Naive thymus-derived CD4-positive, alpha-beta T cell (primary cell): Measurements from ENCODE around the gene SIX3. TPM values are rescaled to one million over a fixed set of nuclear protein-coding genes. Genes with fewer than 3 reads are reported as not detected.

ENCODE experiments used
- ATAC-seq: fragments of 150-1000 bp; cut with Tn5 transposase; 2 replicates; pipeline ENCODE4 v1.10.0; 2021; ENCODE audit warnings: mild to moderate bottlenecking, moderate library complexity
- CTCF ChIA-PET: fragments of 350-600 bp; sonication (Branson Sonifier 250); formaldehyde crosslinking; loops from one replicate; lab custom pipeline; 2021; ENCODE audit warnings: antibody characterized with exemption; lab: Charles Lee
- POLR2A ChIA-PET: fragments of 350-600 bp; sonication (Branson Sonifier 250); formaldehyde crosslinking; loops from one replicate; lab custom pipeline; 2021; ENCODE audit warnings: antibody characterized with exemption, inconsistent platforms; lab: Charles Lee
- DNase-seq, 9 donors: peaks; one replicate each; pipeline versions ENCODE4 v3.0.0 to v3.0.0-alpha.2; 2020 to 2022; ENCODE audit warnings: mixed read lengths in 1 of 9
- H3K27ac ChIP-seq: one replicate; pipeline ENCODE4 v1.7.0; 2013; ENCODE audit warnings: mild to moderate bottlenecking, low read depth, low read length, moderate library complexity
- H3K27me3 ChIP-seq, 2 donors: one replicate each; pipeline ENCODE4 v1.7.0; 2013; ENCODE audit warnings: low read length in 2 of 2, mild to moderate bottlenecking in 2 of 2, moderate library complexity in 2 of 2; ENCODE audit not compliant: control insufficient read depth in 2 of 2, insufficient read depth in 2 of 2
- H3K36me3 ChIP-seq, 3 experiments: 1 replicate in 2 of 3; 2 replicates in 1 of 3; pipeline ENCODE4 v1.7.0; 2013; ENCODE audit warnings: low read length in 3 of 3, mild to moderate bottlenecking in 3 of 3, moderate library complexity in 1 of 3; ENCODE audit not compliant: insufficient read depth in 3 of 3, control insufficient read depth in 2 of 3
- H3K4me1 ChIP-seq, 2 donors: one replicate each; pipeline ENCODE4 v1.7.0; 2013; ENCODE audit warnings: low read length in 2 of 2, mild to moderate bottlenecking in 2 of 2, moderate library complexity in 1 of 2; ENCODE audit not compliant: control insufficient read depth in 2 of 2, insufficient read depth in 2 of 2
- H3K4me3 ChIP-seq: 2 replicates; pipeline ENCODE4 v1.7.0; 2013; ENCODE audit warnings: mild to moderate bottlenecking, low read length
- H3K9me3 ChIP-seq, 3 experiments: 1 replicate in 2 of 3; 2 replicates in 1 of 3; pipeline ENCODE4 v1.7.0; 2013; ENCODE audit warnings: low read length in 3 of 3; ENCODE audit not compliant: control insufficient read depth in 2 of 3
- H3K27ac Mint-ChIP-seq, 9 donors: one replicate each; pipeline ENCODE4 v1.8.0; 2020 to 2022; ENCODE audit warnings: mixed read lengths in 9 of 9, mild to moderate bottlenecking in 8 of 9, moderate library complexity in 5 of 9, inconsistent platforms in 2 of 9
- H3K27me3 Mint-ChIP-seq, 5 donors: one replicate each; pipeline ENCODE4 v1.8.0; 2021 to 2022; ENCODE audit warnings: mixed read lengths in 5 of 5, mild to moderate bottlenecking in 1 of 5
- H3K36me3 Mint-ChIP-seq, 5 donors: one replicate each; pipeline ENCODE4 v1.8.0; 2020 to 2022; ENCODE audit warnings: mixed read lengths in 5 of 5, mild to moderate bottlenecking in 3 of 5, inconsistent platforms in 1 of 5
- H3K4me1 Mint-ChIP-seq, 7 donors: one replicate each; pipeline ENCODE4 v1.8.0; 2020 to 2022; ENCODE audit warnings: mixed read lengths in 7 of 7, mild to moderate bottlenecking in 3 of 7, inconsistent platforms in 1 of 7
- H3K4me3 Mint-ChIP-seq, 10 donors: one replicate each; pipeline ENCODE4 v1.8.0; 2020 to 2022; ENCODE audit warnings: mild to moderate bottlenecking in 10 of 10, mixed read lengths in 10 of 10, moderate library complexity in 6 of 10, inconsistent platforms in 2 of 10
- H3K9me3 Mint-ChIP-seq, 11 donors: one replicate each; pipeline ENCODE4 v1.8.0; 2020 to 2022; ENCODE audit warnings: mixed read lengths in 11 of 11, mild to moderate bottlenecking in 4 of 11, inconsistent platforms in 1 of 11, moderate library complexity in 1 of 11
- intact Hi-C, 2 donors: fragments of 100-400 bp; cut with micrococcal nuclease; formaldehyde crosslinking; loops; one replicate each; pipeline ENCODE4 v1.15.1; 2023
- polyA plus RNA-seq, 2 donors: library from polyadenylated mRNA; unstranded; fragments of 300-500 nt; fragmentation: Illumina TruSeq; gene quantifications; one replicate each; pipeline ENCODE4 v1.2.3, GENCODE V29; 2021
- total RNA-seq, 6 experiments: library from RNA in 5 of 6; stranded (reverse) in 5 of 6; gene quantifications; 1 replicate in 5 of 6; 2 replicates in 1 of 6; pipeline ENCODE4 v1.2.3 and lab custom pipeline; 2021 to 2026

SIX3 gene
- total and polyA plus RNA-seq, 7 experiments from 2014 or later = not detected

DNA sequence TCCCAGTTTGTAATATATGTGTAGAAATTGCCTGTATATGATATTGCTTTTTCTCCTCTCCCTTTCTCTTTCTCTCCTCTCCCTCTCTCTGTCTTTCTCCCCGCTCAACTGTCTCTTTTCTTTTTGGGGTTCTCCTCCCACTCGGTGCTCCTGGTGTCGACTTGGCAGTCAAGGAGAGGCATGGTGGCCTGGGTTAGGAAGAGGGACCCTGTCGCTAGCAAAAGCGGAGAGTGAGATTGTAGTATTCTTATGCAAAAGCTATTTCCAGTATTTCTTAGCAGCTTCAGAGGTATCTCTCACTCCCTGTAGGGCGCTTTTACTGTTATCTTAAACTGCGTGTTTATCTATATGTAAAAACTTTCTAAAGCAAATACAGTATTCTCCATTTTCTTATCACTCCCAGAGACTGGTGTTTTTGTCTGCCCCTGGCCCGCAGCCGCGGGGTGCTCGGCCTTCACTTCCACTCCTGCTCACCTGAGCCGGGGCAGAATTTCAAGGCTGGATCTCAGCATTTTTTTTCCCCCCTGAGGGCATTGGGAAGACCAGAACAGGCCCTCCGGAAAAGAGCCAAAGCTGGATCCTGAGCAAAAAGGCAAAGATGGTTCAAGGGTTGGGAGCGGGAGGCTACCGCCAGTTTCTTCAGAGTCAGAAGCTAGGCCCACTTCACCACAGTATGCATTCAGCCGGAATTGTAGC, 4.3 kb downstream of the SIX3 start:
- ATAC-seq = no peak
- H3K4me1 ChIP-seq = no peaks in the 10 kb centered on the region
- ChIA-PET POLR2A (no interaction called here), CTCF (no interaction called here)
- no peak overlapping the region for H3K27ac ChIP-seq
- Mint-ChIP-seq H3K27me3 (peaks cover 69 to 94% (median 84%) of the 10 kb centered on the region in 5 donors), H3K36me3 (no peaks in the 10 kb centered on the region), H3K4me1 (peaks cover 16 to 52% (median 38%) of the 10 kb centered on the region in 7 donors), H3K4me3 (peak overlapping the region in 5 of 10 donors; percentile 23 to 56 (median 32)), H3K27ac (peak overlapping the region in 2 of 9 donors; percentile 1 to 69), H3K9me3 (peaks cover 0 to 3% (median 0%) of the 10 kb centered on the region in 11 donors)
- DNase-seq = no peak
- H3K27me3 ChIP-seq = peaks cover 0 to 10% of the 10 kb centered on the region in 2 donors
- H3K9me3 ChIP-seq = no peaks in the 10 kb centered on the region
- intact Hi-C loops = no loop called here
- no peak overlapping the region for H3K4me3 ChIP-seq
- no peaks in the 10 kb centered on the region for H3K36me3 ChIP-seq

GRCh38 chr2:44946372-44947027, 5.0 kb downstream of the SIX3 start:
- no peaks in the 10 kb centered on the region for H3K36me3 ChIP-seq
- DNase-seq = no peak
- no peaks in the 10 kb centered on the region for H3K4me1 ChIP-seq
- H3K27me3 ChIP-seq = peaks cover 0 to 10% of the 10 kb centered on the region in 2 donors
- H3K9me3 ChIP-seq = no peaks in the 10 kb centered on the region
- no peak for ATAC-seq
- H3K9me3 Mint-ChIP-seq = peaks cover 0 to 3% (median 0%) of the 10 kb centered on the region in 11 donors
- intact Hi-C loops = no loop called here
- CTCF ChIA-PET = no interaction called here
- H3K27me3 Mint-ChIP-seq = peaks cover 70 to 94% (median 84%) of the 10 kb centered on the region in 5 donors
- POLR2A ChIA-PET = no interaction called here
- H3K27ac ChIP-seq = no peak overlapping the region
- no peaks in the 10 kb centered on the region for H3K36me3 Mint-ChIP-seq
- no peak overlapping the region for H3K4me3 ChIP-seq
- no peak overlapping the region for H3K27ac Mint-ChIP-seq
- peaks cover 13 to 48% (median 33%) of the 10 kb centered on the region in 7 donors for H3K4me1 Mint-ChIP-seq
- H3K4me3 Mint-ChIP-seq = no peak overlapping the region

GRCh38 chr2:44947028-44947375, 5.5 kb downstream of the SIX3 start:
- peaks cover 0 to 10% of the 10 kb centered on the region in 2 donors for H3K27me3 ChIP-seq
- Mint-ChIP-seq H3K9me3 (peaks cover 0 to 2% (median 0%) of the 10 kb centered on the region in 11 donors), H3K27ac (no peak overlapping the region), H3K36me3 (no peaks in the 10 kb centered on the region), H3K27me3 (peaks cover 68 to 91% (median 83%) of the 10 kb centered on the region in 5 donors), H3K4me3 (no peak overlapping the region), H3K4me1 (peaks cover 9 to 46% (median 35%) of the 10 kb centered on the region in 7 donors)
- no peak for DNase-seq
- ChIA-PET POLR2A (no interaction called here), CTCF (no interaction called here)
- intact Hi-C loops = no loop called here
- no peaks in the 10 kb centered on the region for H3K4me1 ChIP-seq
- no peak overlapping the region for H3K4me3 ChIP-seq
- H3K36me3 ChIP-seq = no peaks in the 10 kb centered on the region
- ATAC-seq = no peak
- no peak overlapping the region for H3K27ac ChIP-seq
- no peaks in the 10 kb centered on the region for H3K9me3 ChIP-seq

- peaks cover 12 to 44% (median 32%) of the 10 kb centered on the region in 7 donors for H3K4me1 Mint-ChIP-seq
- ATAC-seq (no peak), DNase-seq (no peak)
- Histone ChIP-seq H3K4me3 (no peak overlapping the region), H3K4me1 (no peaks in the 10 kb centered on the region), H3K9me3 (no peaks in the 10 kb centered on the region), H3K36me3 (no peaks in the 10 kb centered on the region), H3K27ac (no peak overlapping the region), H3K27me3 (peaks cover 0 to 10% of the 10 kb centered on the region in 2 donors)
- H3K9me3 Mint-ChIP-seq = peaks cover 0 to 2% (median 0%) of the 10 kb centered on the region in 11 donors
- POLR2A ChIA-PET = no interaction called here
- CTCF ChIA-PET = no interaction called here
- peaks cover 72 to 91% (median 82%) of the 10 kb centered on the region in 5 donors for H3K27me3 Mint-ChIP-seq
- no peak overlapping the region for H3K27ac Mint-ChIP-seq
- intact Hi-C loops = no loop called here
- no peaks in the 10 kb centered on the region for H3K36me3 Mint-ChIP-seq
- peak overlapping the region in 3 of 10 donors; percentile 13 to 27 (median 21) for H3K4me3 Mint-ChIP-seq
Observed at GRCh38 chr2:44948565-44949328, 7.2 kb downstream of the SIX3 start.

DNA sequence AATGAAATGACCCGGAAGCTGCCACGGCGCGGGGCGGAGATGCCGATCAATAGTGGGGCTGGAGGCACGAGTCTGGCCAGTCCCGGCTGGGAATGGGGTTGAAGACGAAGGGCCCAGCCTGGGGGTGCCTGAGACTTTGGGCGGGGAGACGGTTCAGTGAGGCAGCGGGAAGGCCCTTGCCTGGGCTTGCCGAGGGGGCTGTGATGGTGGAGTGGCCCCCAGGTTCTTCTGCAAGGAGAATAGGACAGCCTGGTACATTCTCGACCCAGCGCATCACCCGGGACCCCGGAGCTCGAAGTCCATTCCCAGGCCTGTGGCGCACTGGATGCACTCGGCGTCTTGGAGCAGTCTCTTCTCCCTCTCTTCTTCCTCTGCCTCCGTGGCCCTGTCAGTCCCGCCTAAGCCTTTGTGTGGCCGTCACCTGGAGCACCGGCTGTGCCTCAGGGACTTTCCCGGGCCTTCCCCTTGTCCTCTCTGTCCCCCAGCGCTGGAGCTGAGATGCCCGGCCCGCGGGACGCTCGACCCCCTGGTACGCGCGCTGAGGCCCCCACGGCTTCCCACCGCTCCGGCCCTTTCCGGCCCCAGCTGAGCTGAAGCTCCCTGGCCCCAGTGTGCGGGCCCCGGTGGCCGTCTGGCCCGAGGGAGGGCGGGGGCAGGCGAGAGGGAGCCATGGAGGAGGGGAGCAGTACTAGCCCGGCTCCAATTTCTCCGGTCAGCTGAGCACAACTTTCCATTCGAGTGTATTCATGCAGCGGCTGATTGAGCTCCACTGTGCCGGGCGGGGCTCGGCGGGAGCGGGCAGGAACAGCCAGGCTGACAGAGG, 8.0 kb downstream of the SIX3 start:
- Mint-ChIP-seq H3K36me3 (no peaks in the 10 kb centered on the region), H3K9me3 (peaks cover 0 to 2% (median 0%) of the 10 kb centered on the region in 11 donors), H3K4me1 (peaks cover 12 to 44% (median 27%) of the 10 kb centered on the region in 7 donors), H3K4me3 (peak overlapping the region in 5 of 10 donors; percentile 21 to 44 (median 27)), H3K27me3 (peaks cover 79 to 93% (median 85%) of the 10 kb centered on the region in 5 donors), H3K27ac (no peak overlapping the region)
- Histone ChIP-seq H3K27me3 (peaks cover 0 to 9% of the 10 kb centered on the region in 2 donors), H3K27ac (no peak overlapping the region), H3K9me3 (no peaks in the 10 kb centered on the region), H3K4me1 (no peaks in the 10 kb centered on the region), H3K36me3 (no peaks in the 10 kb centered on the region), H3K4me3 (no peak overlapping the region)
- ATAC-seq (no peak), DNase-seq (no peak)
- POLR2A ChIA-PET = no interaction called here
- CTCF ChIA-PET = interaction anchor here (0.6 kb wide), 1 partner anchor 907 kb away, joined by 3 read pairs; no protein-coding TSS in a partner anchor
- intact Hi-C loops = no loop called here

GRCh38 chr2:44950646-44951045, 9.1 kb downstream of the SIX3 start:
- no peak overlapping the region for H3K4me3 ChIP-seq
- H3K36me3 ChIP-seq = no peaks in the 10 kb centered on the region
- H3K27ac ChIP-seq = no peak overlapping the region
- Mint-ChIP-seq H3K4me3 (peak overlapping the region in 4 of 10 donors; percentile 1 to 71 (median 16)), H3K9me3 (peaks cover 0 to 2% (median 0%) of the 10 kb centered on the region in 11 donors), H3K36me3 (no peaks in the 10 kb centered on the region), H3K4me1 (peaks cover 12 to 40% (median 24%) of the 10 kb centered on the region in 7 donors), H3K27ac (no peak overlapping the region), H3K27me3 (peaks cover 74 to 91% (median 82%) of the 10 kb centered on the region in 5 donors)
- peaks cover 0 to 8% of the 10 kb centered on the region in 2 donors for H3K4me1 ChIP-seq
- ChIA-PET CTCF (interaction anchor here (0.7 kb wide), 1 partner anchor 1082 kb away, joined by 3 read pairs; no protein-coding TSS in a partner anchor), POLR2A (no interaction called here)
- ATAC-seq (no peak), DNase-seq (no peak)
- intact Hi-C loops = no loop called here
- H3K9me3 ChIP-seq = no peaks in the 10 kb centered on the region
- H3K27me3 ChIP-seq = peaks cover 0 to 4% of the 10 kb centered on the region in 2 donors
